Head of caudate nucleus (tissue), 42 donors: ENCODE data around the gene CDK17.
"Not testable (repeated sequence)": the region's sequence is repeated elsewhere in the genome, so short reads cannot be mapped to it uniquely, and the experiment has no call there.

Experiments used
- DNase-seq, 42 donors: peaks; one replicate each; pipeline versions ENCODE4 v3.0.0 to v3.0.0-alpha.2; 2020 to 2021; ENCODE audit warnings: mixed read lengths in 7 of 42
- intact Hi-C: fragments of 100-400 bp; cut with DNase I; formaldehyde crosslinking; loops from one replicate; pipeline ENCODE4 v1.15.0; 2022

CDK17 gene

GRCh38 chr12:96338852-96339471, 61.3 kb downstream of the CDK17 start:
- intact Hi-C loops: no loop called here

GRCh38 chr12:96337953-96338352, 62.3 kb downstream of the CDK17 start:
- intact Hi-C loops: no loop called here
- no peak for DNase-seq

More at GRCh38 chr12:96338852-96339471, 61.3 kb downstream of the CDK17 start:
- no peak for DNase-seq

DNA sequence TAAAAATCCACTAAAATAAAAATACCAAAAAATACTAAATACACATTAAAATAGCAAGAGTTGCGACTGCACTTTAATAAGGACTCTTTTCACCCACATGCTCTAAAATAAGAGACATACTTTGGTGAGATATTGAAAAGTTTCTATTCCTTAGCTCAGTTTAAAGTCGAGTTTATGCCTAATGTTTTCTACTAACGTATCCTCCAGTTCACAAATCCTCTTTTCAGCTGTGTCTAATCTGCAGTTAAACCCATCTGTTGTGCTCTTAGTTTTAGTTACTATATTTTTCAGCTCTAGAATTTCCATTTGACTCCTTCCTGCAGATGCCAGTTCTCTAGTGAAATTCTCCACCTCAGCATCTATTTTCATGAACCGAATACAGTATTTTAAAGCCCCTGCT, 63.8 kb downstream of the CDK17 start:
- no peak for DNase-seq
- intact Hi-C loops: no loop called here

GRCh38 chr12:96335270-96335669, 65.0 kb downstream of the CDK17 start:
- intact Hi-C loops: no loop called here
- no peak for DNase-seq

GRCh38 chr12:96334502-96334901, 65.7 kb downstream of the CDK17 start:
- intact Hi-C loops: no loop called here
- DNase-seq: no peak

DNA sequence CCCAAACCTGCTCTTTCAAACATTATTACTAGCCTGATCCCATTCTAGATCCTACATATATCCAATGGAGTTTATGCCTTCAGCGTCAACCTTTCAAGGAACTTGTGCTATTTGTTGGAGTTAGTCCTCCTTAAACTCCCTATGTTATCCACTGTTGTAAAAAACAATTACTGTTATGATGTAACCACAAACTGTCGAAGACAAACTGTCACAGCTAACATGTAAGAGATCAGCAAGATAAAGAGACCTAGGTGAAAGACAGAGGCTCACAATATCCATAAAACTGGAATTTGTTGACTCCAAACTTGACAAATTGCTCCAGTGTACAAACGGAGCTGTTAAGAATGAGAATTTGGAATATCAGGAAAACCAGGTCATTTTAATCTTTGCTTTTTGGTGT, 70.7 kb downstream of the CDK17 start:
- no peak for DNase-seq
- intact Hi-C loops: no loop called here

DNA sequence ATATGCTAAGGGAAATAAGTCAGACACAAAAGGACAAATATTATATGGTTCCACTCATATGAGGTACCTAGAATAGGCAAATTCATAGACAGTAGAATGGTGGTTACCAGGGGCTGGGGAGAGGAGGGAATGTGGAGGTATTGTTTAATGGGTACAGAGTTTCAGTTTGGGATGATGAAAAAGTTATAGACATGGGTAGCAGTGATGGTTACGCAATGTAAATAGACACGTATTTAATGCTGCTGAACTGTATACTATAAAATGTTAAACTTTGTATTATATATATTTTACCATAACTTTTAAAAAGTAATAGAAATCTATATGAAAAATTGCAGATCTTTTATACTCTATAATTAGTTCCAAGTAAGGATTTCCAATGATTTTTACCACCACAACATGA, 71.2 kb downstream of the CDK17 start:
- DNase-seq: no peak
- intact Hi-C loops: no loop called here

DNA sequence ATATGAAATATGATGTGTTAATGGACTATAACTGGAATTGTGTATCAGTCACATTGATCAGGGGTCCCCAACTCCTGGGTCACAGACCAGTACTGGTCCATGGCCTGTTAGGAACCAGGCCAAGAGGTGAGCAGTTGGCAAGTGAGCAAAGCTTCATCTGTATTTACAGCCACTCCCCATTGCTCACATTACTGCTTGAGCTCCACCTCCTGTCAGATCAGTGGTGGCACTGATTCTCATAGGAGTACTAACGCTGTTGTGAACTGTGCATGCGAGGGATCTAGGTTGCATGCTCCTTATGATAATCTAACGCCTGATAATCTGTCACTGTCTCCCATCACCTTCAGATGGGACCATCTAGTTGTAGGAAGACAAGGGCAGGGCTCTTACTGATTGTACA, 72.3 kb downstream of the CDK17 start:
- no peak for DNase-seq
- intact Hi-C loops: no loop called here

DNA sequence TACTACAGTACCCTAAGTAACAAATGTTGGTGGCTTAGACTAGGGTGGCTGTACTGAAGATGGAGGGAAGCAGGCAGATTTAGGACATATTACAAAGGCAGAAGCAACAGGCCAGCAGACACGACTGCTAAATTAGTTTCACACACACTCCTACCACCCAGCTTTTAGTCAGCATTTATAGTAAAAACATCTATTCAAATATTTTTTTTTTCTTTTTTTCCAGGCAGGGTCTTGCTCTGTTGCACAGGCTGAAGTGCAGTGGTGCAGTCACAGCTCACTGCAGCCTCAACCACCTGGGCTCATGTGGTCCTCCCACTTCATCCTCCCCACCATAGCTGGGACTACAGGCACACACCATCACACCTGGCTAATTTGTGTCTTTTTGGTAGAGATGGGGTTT, 72.9 kb downstream of the CDK17 start:
- intact Hi-C loops: no loop called here
- DNase-seq: no peak

- DNase-seq: no peak
- intact Hi-C loops: no loop called here
Observed at GRCh38 chr12:96326628-96327227, 73.5 kb downstream of the CDK17 start.

DNA sequence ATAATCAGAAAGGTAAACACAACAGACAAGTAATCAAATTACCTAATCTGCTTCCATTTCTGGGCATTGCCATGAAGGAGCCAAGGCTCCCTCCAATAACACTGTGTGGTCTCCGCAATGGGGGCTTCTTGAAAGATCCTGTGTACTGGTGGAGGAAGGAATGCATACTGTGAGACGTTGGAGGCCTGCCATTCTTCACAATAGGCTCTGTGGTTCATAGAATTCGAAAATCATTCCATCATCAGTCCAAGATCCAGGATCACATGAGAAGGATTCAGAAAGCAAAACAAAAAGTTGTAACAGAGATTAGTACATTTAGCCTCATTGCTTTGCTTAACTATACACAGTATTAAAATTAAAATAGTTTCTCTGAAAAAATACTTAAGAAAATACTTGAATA, 76.3 kb downstream of the CDK17 start:
- DNase-seq: no peak

GRCh38 chr12:96322720-96323119, 77.5 kb downstream of the CDK17 start:
- DNase-seq: no peak
- intact Hi-C loops: no loop called here

More for the DNA sequence above, 76.3 kb downstream of the CDK17 start:
- intact Hi-C loops: no loop called here

DNA sequence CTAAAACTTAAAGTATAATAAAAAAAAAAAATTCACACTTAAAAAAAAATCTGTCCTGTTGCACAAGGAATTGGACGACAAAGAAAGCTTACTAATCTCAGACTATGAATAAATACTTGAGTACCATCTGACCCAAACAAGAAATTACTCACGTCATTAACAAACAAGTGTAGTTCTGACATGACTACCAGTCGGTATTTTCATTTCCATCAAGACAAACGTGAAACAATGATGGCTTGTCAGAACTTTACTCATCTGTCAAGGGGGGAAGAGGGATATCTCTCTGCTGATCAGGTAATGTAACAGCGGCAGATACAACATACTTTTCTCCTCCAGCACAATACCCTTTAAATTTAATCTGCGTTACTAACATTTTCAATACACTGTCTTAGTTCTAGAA, 78.3 kb downstream of the CDK17 start:
- no peak for DNase-seq
- intact Hi-C loops: no loop called here

- intact Hi-C loops, DNase-seq: not testable (repeated sequence)
Observed at GRCh38 chr12:96317801-96318200, 82.4 kb downstream of the CDK17 start.

DNA sequence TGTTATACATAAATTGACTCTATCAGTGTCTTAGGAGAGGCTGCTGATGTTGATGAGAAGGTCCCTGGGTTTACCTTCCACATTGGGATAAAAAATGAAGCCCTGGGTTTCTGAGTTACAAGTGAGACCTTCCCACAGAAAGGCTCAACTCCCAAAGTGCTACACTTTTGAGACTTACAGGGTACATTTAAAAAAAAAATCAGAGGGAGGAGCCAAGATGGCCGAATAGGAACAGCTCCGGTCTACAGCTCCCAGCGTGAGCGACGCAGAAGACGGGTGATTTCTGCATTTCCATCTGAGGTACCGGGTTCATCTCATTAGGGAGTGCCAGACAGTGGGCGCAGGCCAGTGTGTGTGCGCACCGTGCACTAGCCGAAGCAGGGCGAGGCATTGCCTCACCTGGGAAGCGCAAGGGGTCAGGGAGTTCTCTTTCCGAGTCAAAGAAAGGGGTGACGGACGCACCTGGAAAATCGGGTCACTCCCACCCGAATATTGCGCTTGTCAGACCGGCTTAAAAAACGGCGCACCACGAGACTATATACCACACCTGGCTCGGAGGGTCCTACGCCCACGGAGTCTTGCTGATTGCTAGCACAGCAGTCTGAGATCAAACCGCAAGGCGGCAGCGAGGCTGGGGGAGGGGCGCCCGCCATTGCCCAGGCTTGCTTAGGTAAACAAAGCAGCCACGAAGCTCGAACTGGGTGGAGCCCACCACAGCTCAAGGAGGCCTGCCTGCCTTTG, 84.3 kb downstream of the CDK17 start:
- intact Hi-C loops, DNase-seq: not testable (repeated sequence)

DNA sequence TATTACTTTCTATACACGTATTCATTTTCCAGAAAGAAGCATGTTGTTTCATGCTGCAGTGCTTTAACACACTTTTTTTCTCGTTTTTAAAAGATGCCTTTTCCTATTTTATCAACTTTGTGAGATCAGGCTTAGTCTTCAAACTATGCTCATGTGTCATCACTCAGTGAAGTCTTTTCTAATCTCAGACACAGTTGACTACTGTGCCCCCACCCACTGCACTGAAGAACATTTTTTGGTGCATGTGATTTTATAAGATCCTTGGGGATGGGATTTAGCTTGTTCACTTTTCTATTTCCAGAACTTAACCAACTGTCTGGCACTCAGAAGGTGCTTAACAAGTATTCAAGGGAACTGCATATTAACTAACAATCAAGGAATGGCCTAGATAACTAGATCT, 85.5 kb downstream of the CDK17 start:
- DNase-seq: peak in 15 of 42 donors; percentile 17 to 68 (median 33)
- intact Hi-C loops: loop anchor here (5.0 kb wide), 1 partner anchor 83 kb away; no protein-coding TSS in a partner anchor

- no peak for DNase-seq
Observed at GRCh38 chr12:96313606-96314005, 86.6 kb downstream of the CDK17 start.

DNA sequence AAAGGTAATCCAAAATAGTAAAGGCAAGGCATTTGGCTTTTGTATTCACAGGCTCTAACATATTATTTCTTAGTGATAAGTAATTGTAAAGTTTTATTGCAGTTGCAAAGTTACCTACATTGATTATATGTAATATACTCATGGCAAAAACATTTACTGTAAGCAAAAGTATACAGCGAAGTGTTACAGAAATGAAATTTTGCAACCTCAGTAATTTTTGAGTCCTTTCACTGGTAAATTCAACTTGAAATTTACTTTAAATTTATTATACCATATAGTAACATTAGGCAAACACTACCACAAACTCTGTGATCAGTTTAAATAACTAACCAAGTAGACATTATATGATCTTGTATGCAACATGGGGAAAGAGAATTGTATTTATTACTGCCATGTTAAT, 89.0 kb downstream of the CDK17 start:
- DNase-seq: no peak
- intact Hi-C loops: loop anchor here (5.0 kb wide), 1 partner anchor 86 kb away; no protein-coding TSS in a partner anchor

More at GRCh38 chr12:96313606-96314005, 86.6 kb downstream of the CDK17 start:
- intact Hi-C loops: loop anchor here (5.0 kb wide), 1 partner anchor 84 kb away; no protein-coding TSS in a partner anchor

GRCh38 chr12:96310067-96310466, 90.2 kb downstream of the CDK17 start:
- intact Hi-C loops: loop anchor here (5.0 kb wide), 1 partner anchor 87 kb away; no protein-coding TSS in a partner anchor
- DNase-seq: no peak

DNA sequence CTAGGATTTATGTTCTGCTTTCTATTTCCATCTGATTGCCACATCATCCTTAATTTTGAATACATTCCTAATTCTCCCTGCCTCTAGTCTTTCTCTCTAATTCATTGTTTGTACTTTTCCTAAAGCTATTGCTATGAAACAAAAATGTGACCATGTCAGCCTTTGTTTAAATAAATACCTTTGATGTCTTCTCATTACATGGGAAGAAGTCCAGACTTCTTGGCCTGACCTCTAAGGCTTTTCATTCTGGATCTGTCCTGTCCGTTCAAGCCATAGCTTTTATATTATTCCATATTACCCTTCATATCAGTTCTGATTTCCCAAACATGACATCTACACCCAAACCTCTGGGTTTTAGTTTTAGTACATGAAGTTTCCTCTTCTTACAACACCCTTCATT, 91.4 kb downstream of the CDK17 start:
- no peak for DNase-seq
- intact Hi-C loops: no loop called here
